Frontal cortex (tissue), 4 donors: ENCODE data around the gene STK35. TPM values are rescaled to one million over a fixed set of nuclear protein-coding genes. Genes with fewer than 3 reads are reported as not detected.
"Not testable (repeated sequence)": the region's sequence is repeated elsewhere in the genome, so short reads cannot be mapped to it uniquely, and the experiment has no call there.

Source experiments
- DNase-seq, 2 donors: peaks; one replicate each; pipeline ENCODE4 v3.0.0; 2012; ENCODE audit warnings: low spot score in 2 of 2
- FAIRE-seq: peaks from 2 replicates; lab custom pipeline; 2012; peaks lifted over from hg19 to GRCh38; lab: Jason Lieb, UNC
- total RNA-seq: library from RNA; depleted of rRNA; stranded (reverse); fragments of >200 nt; gene quantifications from one replicate; pipeline ENCODE4 v1.2.3, GENCODE V29; 2014
- donor health status: control.
- donor health status: control.
- donor health status: control.

STK35 gene
- total RNA-seq, 1 donor from 2014 or later, result 9.8 TPM

GRCh38 chr20:2152317-2152716, 50.7 kb downstream of the STK35 start:
- FAIRE-seq, result no peak
- DNase-seq, result no peak

- DNase-seq (no peak), FAIRE-seq (no peak)
Observed at GRCh38 chr20:2153326-2153725, 51.7 kb downstream of the STK35 start.

- no peak for DNase-seq
- no peak for FAIRE-seq
Observed at GRCh38 chr20:2156224-2156623, 54.6 kb downstream of the STK35 start.

- FAIRE-seq (no peak), DNase-seq (no peak)
Observed at GRCh38 chr20:2156666-2157624, 55.3 kb downstream of the STK35 start.

- FAIRE-seq (no peak), DNase-seq (no peak)
Observed at GRCh38 chr20:2162125-2162822, 60.6 kb downstream of the STK35 start.

- no peak for FAIRE-seq
- no peak for DNase-seq
Observed at GRCh38 chr20:2162823-2163166, 61.2 kb downstream of the STK35 start.

- FAIRE-seq, result no peak
Observed at GRCh38 chr20:2163312-2163711, 61.7 kb downstream of the STK35 start.

GRCh38 chr20:2163757-2164156, 62.1 kb downstream of the STK35 start:
- FAIRE-seq, result no peak
- DNase-seq, result no peak

More at GRCh38 chr20:2163312-2163711, 61.7 kb downstream of the STK35 start:
- no peak for DNase-seq

- FAIRE-seq, result no peak
Observed at GRCh38 chr20:2164421-2164820, 62.8 kb downstream of the STK35 start.

GRCh38 chr20:2164966-2165365, 63.3 kb downstream of the STK35 start:
- no peak for FAIRE-seq
- DNase-seq, result no peak

More at GRCh38 chr20:2164421-2164820, 62.8 kb downstream of the STK35 start:
- no peak for DNase-seq

- FAIRE-seq, result no peak
Observed at GRCh38 chr20:2165871-2166270, 64.2 kb downstream of the STK35 start.

GRCh38 chr20:2167112-2167511, 65.5 kb downstream of the STK35 start:
- FAIRE-seq (no peak), DNase-seq (no peak)

More at GRCh38 chr20:2165871-2166270, 64.2 kb downstream of the STK35 start:
- no peak for DNase-seq

GRCh38 chr20:2168946-2169345, 67.3 kb downstream of the STK35 start:
- DNase-seq, result no peak
- no peak for FAIRE-seq

GRCh38 chr20:2169456-2170088, 67.9 kb downstream of the STK35 start:
- DNase-seq (no peak), FAIRE-seq (no peak)

- DNase-seq (no peak), FAIRE-seq (no peak)
Observed at GRCh38 chr20:2170404-2170803, 68.8 kb downstream of the STK35 start.

GRCh38 chr20:2171266-2171790, 69.7 kb downstream of the STK35 start:
- no peak for DNase-seq
- FAIRE-seq, result no peak

GRCh38 chr20:2171840-2172239, 70.2 kb downstream of the STK35 start:
- FAIRE-seq, result not testable (repeated sequence)

GRCh38 chr20:2172305-2173175, 70.9 kb downstream of the STK35 start:
- FAIRE-seq, result no peak
- peak; percentile 59 to 79 for DNase-seq

More at GRCh38 chr20:2171840-2172239, 70.2 kb downstream of the STK35 start:
- DNase-seq, result not testable (repeated sequence)

- DNase-seq (no peak), FAIRE-seq (no peak)
Observed at GRCh38 chr20:2173186-2173585, 71.6 kb downstream of the STK35 start.
